HG02884 (cell line): Measurements from ENCODE around the gene COL13A1.

Source experiments
- ATAC-seq: cut with Tn5 transposase; IDR thresholded peaks from one replicate; pipeline ENCODE4 v1.9.1; 2021; ENCODE audit warnings: mild to moderate bottlenecking, moderate library complexity; ENCODE audit not compliant: unreplicated experiment

The COL13A1 gene

GRCh38 chr10:69818676-69819239, 17.1 kb downstream of the COL13A1 start:
- no peak for ATAC-seq

DNA sequence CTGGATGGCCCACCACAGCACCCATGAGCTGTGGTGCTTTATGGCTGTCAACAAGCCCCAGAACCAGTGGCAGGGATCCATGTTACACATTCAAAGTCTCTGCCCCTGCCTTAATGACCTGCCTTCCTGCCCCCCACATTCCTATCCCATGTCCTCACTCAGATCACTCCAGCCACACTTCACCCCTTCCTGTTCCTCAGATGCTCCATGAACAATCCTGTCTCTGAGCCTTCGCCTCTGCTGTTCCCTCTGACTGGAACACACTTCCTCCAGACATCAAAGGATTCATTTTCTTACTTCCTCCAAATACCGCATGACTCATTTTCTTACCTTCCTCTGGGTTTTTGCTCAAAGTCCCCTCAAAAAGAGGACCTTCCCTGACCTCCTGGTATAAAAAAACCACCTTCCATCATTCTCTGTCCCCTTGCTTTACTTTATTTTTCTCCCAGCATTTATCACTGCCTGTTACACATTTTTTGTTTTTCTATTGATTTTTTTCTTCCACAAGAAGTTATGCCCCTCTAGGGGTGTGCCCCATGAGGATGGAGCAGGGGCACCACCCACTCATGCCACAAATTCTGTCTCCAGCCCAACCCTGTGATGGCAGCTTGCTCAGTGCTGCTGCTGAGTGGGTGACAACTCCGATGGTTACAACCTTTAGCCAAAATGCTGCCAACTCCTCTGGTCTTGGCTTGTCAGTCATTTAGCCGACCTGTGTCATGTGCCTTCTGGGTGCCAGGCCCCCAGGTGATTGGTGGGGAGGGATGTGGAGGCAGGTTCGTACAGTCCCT, 18.2 kb downstream of the COL13A1 start:
- ATAC-seq: no peak

DNA sequence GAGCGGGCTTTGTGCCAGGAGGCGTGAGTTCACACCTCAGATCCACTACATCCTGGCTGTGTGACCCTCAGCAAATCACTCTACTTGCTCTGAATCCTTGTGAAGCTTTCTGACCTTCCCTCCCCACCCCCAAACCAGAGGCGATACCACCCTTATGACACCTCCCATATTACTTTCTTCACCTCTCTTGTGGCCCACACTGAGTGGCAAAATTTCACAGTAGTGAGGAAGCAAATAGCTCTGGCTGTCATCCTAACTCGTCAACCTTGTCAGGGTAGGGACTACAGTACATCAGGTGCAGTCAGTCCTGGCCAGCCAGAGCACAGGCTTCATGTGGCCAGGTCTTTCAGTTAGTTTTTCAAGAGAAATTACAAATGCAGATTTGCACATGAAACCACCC, 19.1 kb downstream of the COL13A1 start:
- ATAC-seq: no peak

- ATAC-seq: no peak
Measured at GRCh38 chr10:69825604-69826003, 23.9 kb downstream of the COL13A1 start.

DNA sequence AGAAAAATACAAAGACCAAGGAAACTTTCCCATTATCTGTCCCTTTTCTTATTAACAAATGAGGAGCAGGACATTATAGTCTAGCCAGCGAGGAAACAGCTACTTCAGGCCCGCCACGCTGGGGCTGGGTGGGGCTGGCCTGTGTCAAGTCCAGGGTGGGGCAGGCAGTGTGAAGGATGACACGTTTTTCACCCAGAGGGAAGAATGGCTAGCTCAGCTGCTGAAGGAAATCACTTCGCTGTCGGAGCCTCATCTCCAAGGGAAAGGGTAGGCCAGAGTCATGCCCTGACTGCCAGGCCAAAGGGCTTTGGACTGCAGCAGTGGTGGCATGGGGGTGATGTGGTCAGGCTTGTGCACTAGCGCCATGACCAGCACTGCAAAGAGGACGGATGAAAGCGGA, 24.4 kb downstream of the COL13A1 start:
- no peak for ATAC-seq

DNA sequence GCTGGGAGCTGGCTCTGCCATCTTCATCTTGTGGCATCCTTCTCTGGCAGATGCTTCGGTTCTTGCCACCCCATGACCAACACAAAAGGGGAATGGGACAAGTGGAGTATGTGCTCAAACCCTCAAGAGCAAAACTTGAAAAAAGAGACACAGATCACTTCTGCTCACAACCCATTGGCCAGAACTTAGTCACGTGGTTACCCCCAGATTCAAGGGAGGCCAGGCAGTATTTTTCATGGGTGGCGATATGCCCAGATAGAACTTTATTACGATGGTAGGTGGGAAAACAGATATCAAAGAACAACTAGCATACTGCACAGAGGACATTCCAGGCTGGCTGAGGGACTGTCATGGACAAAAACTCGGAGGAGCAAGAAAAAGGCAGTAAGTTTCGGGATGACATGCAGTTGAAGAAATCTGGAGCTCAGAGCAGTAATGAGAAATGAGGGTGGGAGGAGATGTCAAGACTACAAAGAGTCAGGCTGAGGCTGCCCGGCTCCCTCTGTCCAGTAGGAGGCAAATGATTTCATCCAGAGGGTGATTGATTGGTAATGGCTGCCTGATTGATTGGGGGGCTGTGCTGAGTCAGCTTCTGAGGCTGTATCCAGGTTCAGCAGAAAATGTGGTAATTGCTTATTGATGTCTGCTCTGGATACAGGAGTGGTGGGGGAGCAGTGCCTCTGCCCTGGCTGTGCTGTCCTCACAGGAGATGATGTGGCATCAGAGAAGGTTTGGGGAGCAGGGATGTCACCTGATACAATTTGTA, 25.3 kb downstream of the COL13A1 start:
- no peak for ATAC-seq

- no peak for ATAC-seq
Measured at GRCh38 chr10:69828144-69828870, 26.6 kb downstream of the COL13A1 start.

DNA sequence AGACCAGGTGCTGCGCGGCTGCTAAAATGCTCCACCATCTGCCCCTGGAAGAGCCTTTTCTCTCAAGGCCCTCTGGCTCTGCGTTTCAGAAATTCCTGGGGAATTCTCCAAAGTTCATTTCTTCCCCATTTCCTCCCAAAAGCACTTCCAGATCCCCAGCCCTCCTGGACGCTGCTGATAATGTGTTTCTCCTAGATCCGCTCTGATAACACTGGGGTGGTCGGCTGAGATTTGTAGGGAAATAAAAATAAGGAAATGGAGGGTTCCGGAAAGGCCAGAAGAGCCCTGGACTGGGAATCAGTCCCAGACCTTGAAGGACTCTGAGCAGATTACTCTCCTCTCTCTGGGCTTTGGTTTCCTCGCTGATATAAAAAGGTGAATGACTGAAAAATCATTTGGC, 28.1 kb downstream of the COL13A1 start:
- ATAC-seq: no peak

DNA sequence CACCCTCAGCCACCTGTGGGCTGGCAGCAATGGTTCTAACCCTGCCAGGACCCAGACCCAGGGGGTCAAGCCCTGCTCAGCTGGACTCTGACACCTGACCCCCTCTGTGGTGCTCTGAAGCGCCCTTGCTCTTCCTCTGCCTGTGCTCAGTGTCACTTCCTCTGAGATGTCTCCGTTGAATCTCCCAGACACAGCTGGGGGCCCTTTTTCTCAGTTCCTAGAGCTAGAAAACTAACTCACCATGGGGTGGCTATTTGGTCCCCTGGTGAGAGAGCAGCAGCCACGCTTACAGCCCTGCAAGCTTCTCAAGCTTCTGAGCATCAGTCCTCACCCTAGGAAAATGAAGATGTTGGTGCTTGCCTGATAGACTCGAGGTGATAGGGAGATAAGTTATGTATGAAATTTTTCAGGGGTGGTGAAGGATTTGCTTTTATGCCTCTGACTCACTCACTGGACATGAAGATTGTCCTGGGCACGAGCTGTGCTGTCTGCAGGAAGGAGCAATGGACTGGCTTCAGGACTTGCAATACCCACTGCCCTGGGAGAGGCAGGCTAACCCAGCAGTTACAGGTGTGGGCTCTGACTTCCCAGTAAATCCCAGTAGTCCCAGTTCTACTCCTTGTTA, 29.6 kb downstream of the COL13A1 start:
- no peak for ATAC-seq

- no peak for ATAC-seq
Measured at GRCh38 chr10:69835233-69835632, 33.5 kb downstream of the COL13A1 start.

DNA sequence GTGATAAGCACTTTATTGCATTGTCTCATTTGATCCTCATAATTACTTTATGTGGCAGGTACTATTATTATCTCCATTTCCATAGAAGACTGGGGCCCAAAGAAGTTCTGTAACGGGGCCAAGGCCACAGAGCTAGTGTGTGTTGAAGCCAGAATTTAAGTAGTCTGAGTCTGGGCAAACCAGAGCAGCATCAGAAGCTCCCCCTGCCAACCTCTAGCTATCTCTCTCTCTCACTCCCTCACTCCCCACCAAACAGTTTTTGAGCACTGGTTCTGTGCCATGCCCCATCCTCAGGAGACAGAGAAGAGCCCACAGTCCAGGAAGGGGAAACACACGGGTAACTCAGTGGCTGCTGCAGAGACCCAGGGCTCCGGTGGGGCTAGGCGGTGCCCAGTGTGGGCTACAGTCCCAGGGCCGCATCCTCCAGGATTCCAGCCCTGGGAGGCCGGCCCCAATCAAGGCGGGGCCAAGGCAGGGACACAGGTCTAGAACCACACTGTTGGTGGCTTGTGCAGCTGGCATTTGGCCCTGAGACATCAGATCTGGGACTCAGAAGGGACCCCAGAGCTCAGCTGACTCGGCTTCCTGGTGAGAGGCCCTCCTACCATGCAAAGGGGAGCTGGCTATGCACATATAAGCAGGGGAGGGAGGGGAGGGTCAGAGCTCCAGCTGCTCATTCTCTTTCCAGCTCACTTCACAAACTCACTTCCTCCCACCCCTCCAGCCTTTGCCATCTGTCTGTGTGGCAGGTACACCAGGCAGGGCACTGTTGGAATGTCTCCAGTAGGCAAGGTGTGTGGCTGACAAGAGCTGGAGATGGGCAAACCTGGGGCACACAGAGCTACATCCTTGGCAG, 34.4 kb downstream of the COL13A1 start:
- ATAC-seq: no peak

- ATAC-seq: no peak
Measured at GRCh38 chr10:69836731-69837030, 35.0 kb downstream of the COL13A1 start.

GRCh38 chr10:69837261-69837660, 35.6 kb downstream of the COL13A1 start:
- no peak for ATAC-seq

DNA sequence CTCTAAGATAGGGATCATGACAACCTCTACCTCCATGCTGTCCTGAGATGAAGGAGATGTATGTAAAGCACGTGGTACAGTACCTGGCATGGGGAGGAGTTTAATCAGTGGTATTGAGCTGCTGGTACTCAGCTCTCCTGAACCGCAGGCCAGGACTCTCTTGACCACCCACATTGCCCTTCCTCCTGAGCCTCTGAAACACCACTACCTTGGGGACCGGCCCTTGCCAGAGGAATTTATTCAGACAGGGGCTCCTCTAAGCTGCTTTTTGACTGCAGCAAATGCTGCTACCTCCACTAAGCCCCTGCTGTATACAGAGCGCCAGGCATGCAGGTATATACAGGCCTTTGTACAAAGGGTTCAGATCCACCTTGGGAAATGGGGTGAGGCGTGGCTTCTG, 36.7 kb downstream of the COL13A1 start:
- no peak for ATAC-seq

GRCh38 chr10:69838853-69839252, 37.1 kb downstream of the COL13A1 start:
- ATAC-seq: no peak

- no peak for ATAC-seq
Measured at GRCh38 chr10:69839696-69840345, 38.1 kb downstream of the COL13A1 start.

- no peak for ATAC-seq
Measured at GRCh38 chr10:69840773-69841172, 39.1 kb downstream of the COL13A1 start.

DNA sequence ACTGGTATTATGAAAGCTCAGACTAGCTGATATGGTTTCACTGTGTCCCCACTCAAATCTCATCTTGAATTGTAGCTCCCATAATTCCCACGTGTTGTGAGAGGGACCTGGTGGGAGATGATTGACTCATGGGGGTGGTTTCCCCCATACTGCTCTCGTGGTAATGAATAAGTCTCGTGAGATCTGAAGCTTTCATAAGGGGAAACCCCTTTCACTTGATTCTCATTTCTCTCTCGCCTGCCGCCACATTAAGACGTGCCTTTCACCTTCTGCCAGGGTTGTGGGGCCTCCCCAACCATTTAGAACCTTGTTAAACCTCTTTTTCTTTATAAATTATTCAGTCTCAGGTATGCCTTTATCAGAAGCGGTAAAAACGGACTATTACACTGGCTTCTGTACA, 40.3 kb downstream of the COL13A1 start:
- ATAC-seq: no peak

GRCh38 chr10:69842882-69843281, 41.2 kb downstream of the COL13A1 start:
- no peak for ATAC-seq

- ATAC-seq: no peak
Measured at GRCh38 chr10:69843923-69844322, 42.2 kb downstream of the COL13A1 start.
